IMR-90 (cell line): ENCODE measurements around the gene SLC25A17. TPM values are rescaled to one million over a fixed set of nuclear protein-coding genes. Genes with fewer than 3 reads are reported as not detected.

Source experiments
- ATAC-seq: fragments of 200-7000 bp; cut with Tn5 transposase; 2 replicates; pipeline ENCODE4 v1.9.1; 2020; ENCODE audit warnings: low read depth, mild to moderate bottlenecking, moderate library complexity
- BruUV-seq: library from RNA; stranded (reverse); fragments of 400-500 nt; replicated peaks from 2 replicates; lab custom pipeline; 2021; lab: Mats Ljungman, UMichigan
- CTCF ChIA-PET: fragments of 300-600 bp; formaldehyde crosslinking; extraction: SDS; loops from one replicate; lab custom pipeline; 2021; ENCODE audit warnings: antibody characterized with exemption; lab: Yijun Ruan, JAX
- POLR2A ChIA-PET: fragments of 300-600 bp; sonication (Branson Sonifier 250); formaldehyde crosslinking; loops from one replicate; lab custom pipeline; 2022; ENCODE audit warnings: antibody characterized with exemption; ENCODE audit not compliant: unreplicated experiment; lab: Charles Lee
- DNase-seq: peaks from one replicate; pipeline ENCODE4 v3.0.0; 2013
- H2AFZ ChIP-seq: replicated peaks from 2 replicates; pipeline ENCODE3; 2013; ENCODE audit warnings: low read length, mild to moderate bottlenecking; ENCODE audit not compliant: poor library complexity
- H2AK5ac ChIP-seq: 2 replicates; pipeline ENCODE4 v1.6.1; 2013; ENCODE audit warnings: low read depth, low read length, inconsistent platforms
- H2AK9ac ChIP-seq: replicated peaks from 2 replicates; pipeline ENCODE3; 2013; ENCODE audit warnings: mild to moderate bottlenecking, low read depth, low read length, moderate library complexity; ENCODE audit not compliant: poor library complexity
- H2BK120ac ChIP-seq: 2 replicates; pipeline ENCODE4 v1.6.1; 2013; ENCODE audit warnings: low read depth, low read length, inconsistent platforms
- H2BK15ac ChIP-seq: 3 replicates; pipeline ENCODE4 v1.6.1; 2013; ENCODE audit warnings: low read depth, low read length, inconsistent platforms
- H2BK20ac ChIP-seq: 2 replicates; pipeline ENCODE4 v1.6.1; 2013; ENCODE audit warnings: low read depth, mild to moderate bottlenecking, inconsistent platforms, low read length, moderate library complexity
- H2BK5ac ChIP-seq: 2 replicates; pipeline ENCODE4 v1.6.1; 2013; ENCODE audit warnings: mild to moderate bottlenecking, low read depth, low read length, inconsistent platforms; ENCODE audit not compliant: poor library complexity, severe bottlenecking
- H3K14ac ChIP-seq: replicated peaks from 2 replicates; pipeline ENCODE4 v1.6.1; 2013; ENCODE audit warnings: low read depth, low read length, inconsistent platforms
- H3K18ac ChIP-seq: 2 replicates; pipeline ENCODE4 v1.6.1; 2013; ENCODE audit warnings: low read depth, low read length, control low read depth
- H3K23ac ChIP-seq: 2 replicates; pipeline ENCODE4 v1.6.1; 2013; ENCODE audit warnings: low read depth, low read length, inconsistent platforms
- H3K27ac ChIP-seq: 2 replicates; pipeline ENCODE4 v1.5.1; 2013; ENCODE audit warnings: mild to moderate bottlenecking, control low read depth, low read length; ENCODE audit not compliant: insufficient read depth
- H3K27me3 ChIP-seq: 2 replicates; pipeline ENCODE4 v1.6.1; 2013; ENCODE audit warnings: low read length; ENCODE audit not compliant: control insufficient read depth, insufficient read depth
- H3K36me3 ChIP-seq: 2 replicates; pipeline ENCODE4 v1.6.1; 2013; ENCODE audit warnings: low read length, mixed read lengths; ENCODE audit not compliant: control insufficient read depth, insufficient read depth
- H3K4ac ChIP-seq: 2 replicates; pipeline ENCODE4 v1.6.1; 2013; ENCODE audit warnings: low read depth, low read length, inconsistent platforms
- H3K4me1 ChIP-seq: 2 replicates; pipeline ENCODE4 v1.6.1; 2013; ENCODE audit warnings: low read length, mixed read lengths; ENCODE audit not compliant: control insufficient read depth, insufficient read depth
- H3K4me2 ChIP-seq: 2 replicates; pipeline ENCODE4 v1.6.1; 2013; ENCODE audit warnings: low read depth, mild to moderate bottlenecking, control low read depth, low read length, moderate library complexity
- H3K4me3 ChIP-seq: 2 replicates; pipeline ENCODE4 v1.5.1; 2013; ENCODE audit warnings: low read depth, mild to moderate bottlenecking, control low read depth, low read length, moderate library complexity; ENCODE audit not compliant: insufficient read depth
- H3K56ac ChIP-seq: 2 replicates; pipeline ENCODE4 v1.6.1; 2013; ENCODE audit warnings: low read length, inconsistent platforms; ENCODE audit not compliant: insufficient read depth; ENCODE audit errors: extremely low read depth
- H3K79me1 ChIP-seq, 2 experiments: 2 replicates each; pipeline ENCODE4 v1.6.1; 2013; ENCODE audit warnings: low read length in 2 of 2, inconsistent platforms in 1 of 2, low read depth in 1 of 2
- H3K9ac ChIP-seq: 2 replicates; pipeline ENCODE4 v1.6.1; 2013; ENCODE audit warnings: low read depth, low read length, control low read depth
- H3K9me1 ChIP-seq: 2 replicates; pipeline ENCODE4 v1.6.1; 2013; ENCODE audit warnings: low read length, inconsistent platforms; ENCODE audit not compliant: insufficient read depth
- H3K9me3 ChIP-seq: 2 replicates; pipeline ENCODE4 v1.6.1; 2013; ENCODE audit warnings: low read length; ENCODE audit not compliant: control insufficient read depth, insufficient read depth
- H4K20me1 ChIP-seq: 2 replicates; pipeline ENCODE4 v1.6.1; 2013; ENCODE audit warnings: low read length, inconsistent platforms; ENCODE audit not compliant: insufficient read depth
- H4K5ac ChIP-seq: 2 replicates; pipeline ENCODE4 v1.6.1; 2013; ENCODE audit warnings: mild to moderate bottlenecking, low read depth, low read length, control low read depth
- H4K8ac ChIP-seq, 2 experiments: 2 replicates each; pipeline ENCODE4 v1.6.1; 2013; ENCODE audit warnings: low read depth in 2 of 2, low read length in 2 of 2, control low read depth in 1 of 2, inconsistent platforms in 1 of 2
- H4K91ac ChIP-seq: 2 replicates; pipeline ENCODE4 v1.6.1; 2013; ENCODE audit warnings: low read depth, low read length, inconsistent platforms; ENCODE audit not compliant: insufficient read depth
- BHLHE40 ChIP-seq: fragments of 150-350 bp; IDR thresholded peaks from 2 replicates; pipeline ENCODE4 v1.6.1; 2016; ENCODE audit warnings: mild to moderate bottlenecking, low read depth, low read length
- CEBPB ChIP-seq: IDR thresholded peaks from 2 replicates; pipeline ENCODE4 v1.6.1; 2012; ENCODE audit warnings: low read depth, low read length, improper control_type of control experiment
- CHD1 ChIP-seq: IDR thresholded peaks from 2 replicates; pipeline ENCODE4 v1.6.1; 2012; ENCODE audit warnings: low read depth, low read length, improper control_type of control experiment
- FOS ChIP-seq: fragments of 150-350 bp; IDR thresholded peaks from 2 replicates; pipeline ENCODE4 v1.6.1; 2016; ENCODE audit warnings: low read depth, low read length
- MAFK ChIP-seq: IDR thresholded peaks from 2 replicates; pipeline ENCODE4 v1.6.1; 2012; ENCODE audit warnings: low read depth, low read length, improper control_type of control experiment
- MAZ ChIP-seq: IDR thresholded peaks from 2 replicates; pipeline ENCODE4 v1.6.1; 2012; ENCODE audit warnings: low read depth, mild to moderate bottlenecking, low read length, improper control_type of control experiment, moderate library complexity, borderline replicate concordance
- MXI1 ChIP-seq: IDR thresholded peaks from 2 replicates; pipeline ENCODE4 v1.6.1; 2012; ENCODE audit warnings: low read depth, mild to moderate bottlenecking, low read length, moderate library complexity, borderline replicate concordance
- NFE2L2 ChIP-seq: fragments of 150-350 bp; IDR thresholded peaks from 2 replicates; pipeline ENCODE4 v1.6.1; 2016; ENCODE audit warnings: low read depth, mild to moderate bottlenecking, low read length
- POLR2A ChIP-seq: IDR thresholded peaks from 2 replicates; pipeline ENCODE4 v1.6.1; 2012; ENCODE audit warnings: mild to moderate bottlenecking, low read depth, low read length
- RAD21 ChIP-seq: IDR thresholded peaks from 2 replicates; pipeline ENCODE4 v1.6.1; 2012; ENCODE audit warnings: low read length, improper control_type of control experiment
- RCOR1 ChIP-seq: IDR thresholded peaks from 2 replicates; pipeline ENCODE4 v1.6.1; 2012; ENCODE audit warnings: mild to moderate bottlenecking, low read length, improper control_type of control experiment; ENCODE audit not compliant: insufficient replicate concordance
- RFX5 ChIP-seq: IDR thresholded peaks from 2 replicates; pipeline ENCODE4 v1.8.0; 2012; ENCODE audit warnings: low read depth, mild to moderate bottlenecking, low read length, moderate library complexity
- SMC3 ChIP-seq: fragments of 150-350 bp; IDR thresholded peaks from 2 replicates; pipeline ENCODE4 v1.6.1; 2016; ENCODE audit warnings: low read depth, mild to moderate bottlenecking, antibody characterized with exemption, low read length, moderate library complexity
- WGBS, 2 experiments: methylation state at CpG; one replicate each; pipeline versions ENCODE4 v1.1.5 to v1.1.7; 2013; ENCODE audit warnings: missing lambda C conversion rate in 2 of 2; ENCODE audit not compliant: insufficient read length in 1 of 2; ENCODE audit errors: extremely low coverage in 2 of 2; 5-methylcytosine and 5-hydroxymethylcytosine counted together
- dilution Hi-C: fragments of 300-500 bp; cut with HindIII; formaldehyde crosslinking; loops from one replicate; pipeline ENCODE4 v1.14.3; 2018; ENCODE audit warnings: low sequenced_read_pairs; ENCODE audit not compliant: unreplicated experiment
- in situ Hi-C: fragments of 300-500 bp; cut with MboI; formaldehyde crosslinking; loops from 3 replicates; pipeline ENCODE4 v1.14.3; 2019; ENCODE audit warnings: low sequenced_read_pairs, inconsistent platforms, mixed read lengths
- intact Hi-C: fragments of 100-400 bp; cut with micrococcal nuclease; formaldehyde crosslinking; loops from 2 replicates; pipeline ENCODE4 v1.10.0; 2022
- polyA plus RNA-seq, 3 experiments: library from polyadenylated mRNA; depleted of rRNA; stranded (reverse); fragments of >200 nt; gene quantifications; 2 replicates each; pipeline ENCODE4 v1.2.3, GENCODE V29; 2012; ENCODE audit warnings: low replicate concordance in 1 of 3
- total RNA-seq: library from RNA; depleted of rRNA; stranded (reverse); fragments of >200 nt; gene quantifications from 2 replicates; pipeline ENCODE4 v1.2.3, GENCODE V29; 2012
- TF ChIP-seq, protein P1 (sequence below): fragments of 150-350 bp; IDR thresholded peaks from 2 replicates; pipeline ENCODE4 v1.6.1; 2016; ENCODE audit warnings: low read depth, mild to moderate bottlenecking, low read length, moderate library complexity, borderline replicate concordance
- TF ChIP-seq, protein P2 (sequence below): fragments of 150-350 bp; IDR thresholded peaks from 2 replicates; pipeline ENCODE4 v1.6.1; 2017; ENCODE audit warnings: mild to moderate bottlenecking, antibody characterized with exemption, low read length, low read depth
- TF ChIP-seq, protein P3 (sequence below): conservative IDR thresholded peaks from 2 replicates; pipeline ENCODE4 v1.5.1; 2012; ENCODE audit warnings: mild to moderate bottlenecking, low read depth, low read length, improper control_type of control experiment

Gene SLC25A17
- total and polyA plus RNA-seq, 2 of the 4 experiments (the other 2 are of a cell fraction) = 19.6 to 36.0 TPM

DNA sequence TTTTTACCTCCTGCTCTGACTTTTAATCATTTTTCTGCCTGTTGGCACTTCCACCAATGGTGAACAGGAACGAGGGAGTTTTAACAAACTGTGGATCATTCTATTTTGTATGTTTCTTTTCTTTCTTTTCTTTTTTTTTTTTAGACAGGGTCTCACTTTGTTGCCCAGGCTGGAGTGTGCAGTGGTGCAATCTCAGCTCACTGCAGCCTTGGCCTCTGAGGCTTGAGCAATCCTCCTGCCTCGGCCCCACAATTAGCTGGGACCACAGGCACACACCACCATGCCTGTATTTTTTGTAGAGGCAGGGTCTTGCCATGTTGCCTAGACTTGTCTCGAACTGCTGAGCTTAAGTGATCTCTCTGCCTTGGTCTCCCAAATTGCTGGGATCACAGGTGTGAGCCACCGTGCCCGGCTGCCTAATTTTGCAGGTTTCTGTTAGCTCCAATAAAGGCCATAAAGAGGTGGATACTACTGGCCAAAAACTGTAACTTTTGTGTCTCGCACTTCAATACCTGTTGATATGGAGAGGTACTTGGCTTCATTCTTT is 59.8 kb downstream of the SLC25A17 start:
- Histone ChIP-seq H3K27ac (no peak overlapping the region), H2BK120ac (no peak overlapping the region), H3K9me1 (0 out of 2 replicates have a peak, but pooled peaks cover 2% of the 10 kb centered on the region), H3K56ac (no peak overlapping the region), H2AK5ac (no peak overlapping the region), H3K4me1 (peaks cover 3% of the 10 kb centered on the region; the same call in 1 of the 2 replicates), H4K8ac (no peak overlapping the region), H4K91ac (no peak overlapping the region), H3K9me3 (no peaks in the 10 kb centered on the region), H2BK20ac (no peak overlapping the region), H3K18ac (no peak overlapping the region), H2AFZ (no peak overlapping the region), H3K36me3 (no peaks in the 10 kb centered on the region), H4K5ac (no peak overlapping the region), H3K4me3 (no peak overlapping the region), H3K4me2 (no peak overlapping the region), H3K9ac (no peak overlapping the region), H2BK15ac (no peak overlapping the region), H2BK5ac (no peak overlapping the region), H3K4ac (no peak overlapping the region), H3K14ac (no peak overlapping the region), H3K27me3 (no peaks in the 10 kb centered on the region), H3K79me1 (no peaks in the 10 kb centered on the region), H4K20me1 (no peaks in the 10 kb centered on the region), H3K23ac (no peak overlapping the region), H2AK9ac (no peak overlapping the region)
- in situ Hi-C loops = no loop called here
- 90% methylated on average over 2 of the region's 6 CpGs; no CpG with 5 or more reads in 1 of the 2 experiments for WGBS, 2 experiments
- no peak for DNase-seq
- dilution Hi-C loops = no loop called here
- intact Hi-C loops = no loop called here
- no peak for ATAC-seq
- ChIA-PET POLR2A (no interaction called here), CTCF (interaction anchor here (0.7 to 2.5 kb wide), 5 partner anchors 9 to 76 kb away, joined by 3 to 22 read pairs (median 6); no protein-coding TSS in a partner anchor)
- no TSS peak for BruUV-seq
- TF ChIP-seq RAD21 = no peak
- TF ChIP-seq MAZ = no peak
- TF ChIP-seq, protein P1, sequence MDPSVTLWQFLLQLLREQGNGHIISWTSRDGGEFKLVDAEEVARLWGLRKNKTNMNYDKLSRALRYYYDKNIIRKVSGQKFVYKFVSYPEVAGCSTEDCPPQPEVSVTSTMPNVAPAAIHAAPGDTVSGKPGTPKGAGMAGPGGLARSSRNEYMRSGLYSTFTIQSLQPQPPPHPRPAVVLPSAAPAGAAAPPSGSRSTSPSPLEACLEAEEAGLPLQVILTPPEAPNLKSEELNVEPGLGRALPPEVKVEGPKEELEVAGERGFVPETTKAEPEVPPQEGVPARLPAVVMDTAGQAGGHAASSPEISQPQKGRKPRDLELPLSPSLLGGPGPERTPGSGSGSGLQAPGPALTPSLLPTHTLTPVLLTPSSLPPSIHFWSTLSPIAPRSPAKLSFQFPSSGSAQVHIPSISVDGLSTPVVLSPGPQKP = no peak
- no peak for TF ChIP-seq BHLHE40
- TF ChIP-seq NFE2L2 = no peak
- TF ChIP-seq MXI1 = no peak
- TF ChIP-seq CHD1 = no peak
- no peak for TF ChIP-seq POLR2A
- no peak for TF ChIP-seq CEBPB
- no peak for TF ChIP-seq MAFK
- no peak for TF ChIP-seq FOS
- TF ChIP-seq RFX5 = no peak
- no peak for TF ChIP-seq SMC3
- no peak for TF ChIP-seq RCOR1
- TF ChIP-seq, protein P2, sequence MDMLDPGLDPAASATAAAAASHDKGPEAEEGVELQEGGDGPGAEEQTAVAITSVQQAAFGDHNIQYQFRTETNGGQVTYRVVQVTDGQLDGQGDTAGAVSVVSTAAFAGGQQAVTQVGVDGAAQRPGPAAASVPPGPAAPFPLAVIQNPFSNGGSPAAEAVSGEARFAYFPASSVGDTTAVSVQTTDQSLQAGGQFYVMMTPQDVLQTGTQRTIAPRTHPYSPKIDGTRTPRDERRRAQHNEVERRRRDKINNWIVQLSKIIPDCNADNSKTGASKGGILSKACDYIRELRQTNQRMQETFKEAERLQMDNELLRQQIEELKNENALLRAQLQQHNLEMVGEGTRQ = no peak
- TF ChIP-seq, protein P3, sequence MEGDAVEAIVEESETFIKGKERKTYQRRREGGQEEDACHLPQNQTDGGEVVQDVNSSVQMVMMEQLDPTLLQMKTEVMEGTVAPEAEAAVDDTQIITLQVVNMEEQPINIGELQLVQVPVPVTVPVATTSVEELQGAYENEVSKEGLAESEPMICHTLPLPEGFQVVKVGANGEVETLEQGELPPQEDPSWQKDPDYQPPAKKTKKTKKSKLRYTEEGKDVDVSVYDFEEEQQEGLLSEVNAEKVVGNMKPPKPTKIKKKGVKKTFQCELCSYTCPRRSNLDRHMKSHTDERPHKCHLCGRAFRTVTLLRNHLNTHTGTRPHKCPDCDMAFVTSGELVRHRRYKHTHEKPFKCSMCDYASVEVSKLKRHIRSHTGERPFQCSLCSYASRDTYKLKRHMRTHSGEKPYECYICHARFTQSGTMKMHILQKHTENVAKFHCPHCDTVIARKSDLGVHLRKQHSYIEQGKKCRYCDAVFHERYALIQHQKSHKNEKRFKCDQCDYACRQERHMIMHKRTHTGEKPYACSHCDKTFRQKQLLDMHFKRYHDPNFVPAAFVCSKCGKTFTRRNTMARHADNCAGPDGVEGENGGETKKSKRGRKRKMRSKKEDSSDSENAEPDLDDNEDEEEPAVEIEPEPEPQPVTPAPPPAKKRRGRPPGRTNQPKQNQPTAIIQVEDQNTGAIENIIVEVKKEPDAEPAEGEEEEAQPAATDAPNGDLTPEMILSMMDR = no peak
